HG03108 (cell line): ENCODE results near the gene ARPC1A.
"Not testable (repeated sequence)": the region's sequence is repeated elsewhere in the genome, so short reads cannot be mapped to it uniquely, and the experiment has no call there.

Source experiments
- ATAC-seq: cut with Tn5 transposase; IDR thresholded peaks from one replicate; pipeline ENCODE4 v1.9.1; 2021; ENCODE audit warnings: moderate library complexity; ENCODE audit not compliant: unreplicated experiment

ARPC1A gene

GRCh38 chr7:99320371-99320770 lies 5.3 kb upstream of the ARPC1A start:
- no peak for ATAC-seq

- not testable (repeated sequence) for ATAC-seq
Measured at GRCh38 chr7:99322659-99323058, 3.0 kb upstream of the ARPC1A start.

- no peak for ATAC-seq
Measured at GRCh38 chr7:99324559-99324958, 1.1 kb upstream of the ARPC1A start.

- no peak for ATAC-seq
Measured at GRCh38 chr7:99325001-99325493, 651 bp upstream of the ARPC1A start.

GRCh38 chr7:99326408-99326782 lies 697 bp downstream of the ARPC1A start:
- ATAC-seq, result no peak

- ATAC-seq, result not testable (repeated sequence)
Measured at GRCh38 chr7:99330314-99330961, 4.7 kb downstream of the ARPC1A start.

GRCh38 chr7:99331002-99331401 lies 5.3 kb downstream of the ARPC1A start:
- no peak for ATAC-seq

- ATAC-seq, result no peak
Measured at GRCh38 chr7:99339595-99339994, 13.9 kb downstream of the ARPC1A start.

- no peak for ATAC-seq
Measured at GRCh38 chr7:99340659-99341058, 15.0 kb downstream of the ARPC1A start.

- no peak for ATAC-seq
Measured at GRCh38 chr7:99344061-99344647, 18.5 kb downstream of the ARPC1A start.

- ATAC-seq, result not testable (repeated sequence)
Measured at GRCh38 chr7:99350641-99351040, 24.9 kb downstream of the ARPC1A start.

- no peak for ATAC-seq
Measured at GRCh38 chr7:99352247-99352646, 26.5 kb downstream of the ARPC1A start.

- no peak for ATAC-seq
Measured at GRCh38 chr7:99355098-99355497, 29.4 kb downstream of the ARPC1A start.

GRCh38 chr7:99357701-99358490 lies 32.2 kb downstream of the ARPC1A start:
- ATAC-seq, result no peak

- not testable (repeated sequence) for ATAC-seq
Measured at GRCh38 chr7:99358521-99358920, 32.8 kb downstream of the ARPC1A start.

GRCh38 chr7:99359465-99360154 lies 33.9 kb downstream of the ARPC1A start:
- ATAC-seq, result no peak

GRCh38 chr7:99362801-99363200 lies 37.1 kb downstream of the ARPC1A start:
- ATAC-seq, result no peak

GRCh38 chr7:99363286-99363685 lies 37.6 kb downstream of the ARPC1A start:
- no peak for ATAC-seq

- no peak for ATAC-seq
Measured at GRCh38 chr7:99365318-99366141, 39.8 kb downstream of the ARPC1A start.

GRCh38 chr7:99366646-99367045 lies 40.9 kb downstream of the ARPC1A start:
- no peak for ATAC-seq
